ENCODE results near the gene IRF9. TPM values are rescaled to one million over a fixed set of nuclear protein-coding genes. Genes with fewer than 3 reads are reported as not detected.

Gene IRF9
- total RNA-seq, 1 donor from 2014 or later = 55.4 TPM

Other genes starting within 250 kb of the IRF9 start
- 48.3 and 59.6 TPM in 2 replicates for gene DHRS4, start 207.5 kb upstream of the IRF9 start, total RNA-seq
- gene DHRS4L2, start 172.3 kb upstream of the IRF9 start, total RNA-seq = 12.1 and 14.8 TPM in 2 replicates
- gene CARMIL3, start 109.3 kb upstream of the IRF9 start, total RNA-seq = under 0.01 TPM in 1 of 2 replicates, not detected in the other
- gene CPNE6, start 89.7 kb upstream of the IRF9 start, total RNA-seq = not detected in 2 replicates
- gene PCK2, start 67.0 kb upstream of the IRF9 start, total RNA-seq = 6.7 and 9.0 TPM in 2 replicates
- gene DCAF11, start 46.5 kb upstream of the IRF9 start, total RNA-seq = 65.9 and 89.1 TPM in 2 replicates
- gene NRL, start 46.3 kb upstream of the IRF9 start, total RNA-seq = 0.69 and 2.2 TPM in 2 replicates
- 0.34 and 0.76 TPM in 2 replicates for gene FITM1, start 30.6 kb upstream of the IRF9 start, total RNA-seq
- gene PSME1, start 25.1 kb upstream of the IRF9 start, total RNA-seq = 142 and 144 TPM in 2 replicates
- 15.4 and 15.8 TPM in 2 replicates for gene EMC9, start 19.7 kb upstream of the IRF9 start, total RNA-seq
- 109 and 142 TPM in 2 replicates for gene PSME2, start 14.7 kb upstream of the IRF9 start, total RNA-seq
- 22.1 and 24.0 TPM in 2 replicates for gene RNF31, start 13.8 kb upstream of the IRF9 start, total RNA-seq
- 0.87 and 1.3 TPM in 2 replicates for gene REC8, start 10.8 kb downstream of the IRF9 start, total RNA-seq
- 19.3 and 31.5 TPM in 2 replicates for gene IPO4, start 27.6 kb downstream of the IRF9 start, total RNA-seq
- 39.6 and 58.0 TPM in 2 replicates for gene TM9SF1, start 34.2 kb downstream of the IRF9 start, total RNA-seq
- not detected in 2 replicates for gene TSSK4, start 44.4 kb downstream of the IRF9 start, total RNA-seq
- gene CHMP4A, start 52.2 kb downstream of the IRF9 start, total RNA-seq = 23.7 and 27.1 TPM in 2 replicates
- gene MDP1, start 54.8 kb downstream of the IRF9 start, total RNA-seq = 11.3 and 13.1 TPM in 2 replicates
- 186 and 243 TPM in 2 replicates for gene NEDD8, start 71.1 kb downstream of the IRF9 start, total RNA-seq
- 80.6 and 106 TPM in 2 replicates for gene GMPR2, start 71.7 kb downstream of the IRF9 start, total RNA-seq
- 45.1 and 70.4 TPM in 2 replicates for gene TINF2, start 81.4 kb downstream of the IRF9 start, total RNA-seq
- gene TGM1, start 101.9 kb downstream of the IRF9 start, total RNA-seq = 0.09 and 0.22 TPM in 2 replicates
- gene RABGGTA, start 110.3 kb downstream of the IRF9 start, total RNA-seq = 10.7 and 12.2 TPM in 2 replicates
- 5.8 and 16.0 TPM in 2 replicates for gene DHRS1, start 138.5 kb downstream of the IRF9 start, total RNA-seq
- 20.8 and 21.0 TPM in 2 replicates for gene NOP9, start 138.6 kb downstream of the IRF9 start, total RNA-seq
- 1.2 TPM in 2 replicates for gene CIDEB, start 146.7 kb downstream of the IRF9 start, total RNA-seq
- 2.3 and 3.1 TPM in 2 replicates for gene LTB4R2, start 148.9 kb downstream of the IRF9 start, total RNA-seq
- gene LTB4R, start 150.2 kb downstream of the IRF9 start, total RNA-seq = 1.6 and 1.7 TPM in 2 replicates
- gene ADCY4, start 173.8 kb downstream of the IRF9 start, total RNA-seq = 51.0 and 57.6 TPM in 2 replicates
- 2.1 and 2.2 TPM in 2 replicates for gene RIPK3, start 178.7 kb downstream of the IRF9 start, total RNA-seq
- 0.34 and 0.65 TPM in 2 replicates for gene NFATC4, start 206.9 kb downstream of the IRF9 start, total RNA-seq
- 3.1 and 3.9 TPM in 2 replicates for gene NYNRIN, start 237.7 kb downstream of the IRF9 start, total RNA-seq